GM18519 (cell line): ENCODE data around the gene TTF2.

Experiments used
- ATAC-seq: cut with Tn5 transposase; IDR thresholded peaks from one replicate; pipeline ENCODE4 v1.9.1; 2021; ENCODE audit warnings: mild to moderate bottlenecking, moderate library complexity; ENCODE audit not compliant: unreplicated experiment, low FRiP score

TTF2 gene

GRCh38 chr1:117044217-117044616 lies 15.9 kb upstream of the TTF2 start:
- ATAC-seq, result no peak

- ATAC-seq, result no peak
Observed at GRCh38 chr1:117045644-117046043, 14.5 kb upstream of the TTF2 start.

- no peak for ATAC-seq
Observed at GRCh38 chr1:117046781-117047180, 13.3 kb upstream of the TTF2 start.

GRCh38 chr1:117047271-117047670 lies 12.9 kb upstream of the TTF2 start:
- no peak for ATAC-seq

GRCh38 chr1:117049857-117050256 lies 10.3 kb upstream of the TTF2 start:
- no peak for ATAC-seq

GRCh38 chr1:117051224-117052064 lies 8.7 kb upstream of the TTF2 start:
- ATAC-seq, result peak; percentile 60

- no peak for ATAC-seq
Observed at GRCh38 chr1:117054068-117054467, 6.1 kb upstream of the TTF2 start.

- no peak for ATAC-seq
Observed at GRCh38 chr1:117058810-117059209, 1.3 kb upstream of the TTF2 start.

GRCh38 chr1:117059334-117059677 lies 820 bp upstream of the TTF2 start:
- peak; percentile 18 for ATAC-seq

- ATAC-seq, result no peak
Observed at GRCh38 chr1:117060441-117061317, 553 bp downstream of the TTF2 start.

GRCh38 chr1:117061986-117062415 lies 1.9 kb downstream of the TTF2 start:
- ATAC-seq, result no peak

- ATAC-seq, result no peak
Observed at GRCh38 chr1:117066367-117066766, 6.2 kb downstream of the TTF2 start.

GRCh38 chr1:117067533-117068370 lies 7.6 kb downstream of the TTF2 start:
- peak; percentile 41 for ATAC-seq

GRCh38 chr1:117068580-117068979 lies 8.5 kb downstream of the TTF2 start:
- no peak for ATAC-seq

GRCh38 chr1:117069220-117069844 lies 9.2 kb downstream of the TTF2 start:
- no peak for ATAC-seq

GRCh38 chr1:117070124-117070523 lies 10.0 kb downstream of the TTF2 start:
- no peak for ATAC-seq

- ATAC-seq, result no peak
Observed at GRCh38 chr1:117076648-117077047, 16.5 kb downstream of the TTF2 start.

GRCh38 chr1:117077267-117077666 lies 17.1 kb downstream of the TTF2 start:
- no peak for ATAC-seq

- ATAC-seq, result no peak
Observed at GRCh38 chr1:117079737-117080136, 19.6 kb downstream of the TTF2 start.

- no peak for ATAC-seq
Observed at GRCh38 chr1:117084231-117084630, 24.1 kb downstream of the TTF2 start.
